DND-41 (cell line): Measurements from ENCODE around the gene CD7.

Experiments
- ATAC-seq: fragments of 200-7000 bp; cut with Tn5 transposase; 3 replicates; pipeline ENCODE4 v1.9.1; 2021; ENCODE audit warnings: low read depth; ENCODE audit not compliant: insufficient read depth
- DNase-seq: peaks from one replicate; pipeline ENCODE4 v3.0.0-alpha.2; 2020
- H2AFZ ChIP-seq: 2 replicates; pipeline ENCODE4 v1.6.0; 2012; ENCODE audit warnings: low read depth, low read length
- H3K27ac ChIP-seq: 2 replicates; pipeline ENCODE4 v1.5.1; 2012; ENCODE audit warnings: low read length, inconsistent platforms
- H3K27me3 ChIP-seq: fragments of 200-600 bp; sonication (generic); 2 replicates; pipeline ENCODE4 v1.6.0; 2012; ENCODE audit warnings: low read length, mild to moderate bottlenecking, inconsistent platforms; ENCODE audit not compliant: insufficient read depth, poor library complexity
- H3K36me3 ChIP-seq: 2 replicates; pipeline ENCODE4 v1.5.1; 2012; ENCODE audit warnings: low read length, inconsistent platforms; ENCODE audit not compliant: insufficient read depth
- H3K4me1 ChIP-seq: 2 replicates; pipeline ENCODE4 v1.5.1; 2012; ENCODE audit warnings: mild to moderate bottlenecking, low read length; ENCODE audit not compliant: insufficient read depth
- H3K4me2 ChIP-seq: 2 replicates; pipeline ENCODE4 v1.6.0; 2012; ENCODE audit warnings: mild to moderate bottlenecking, moderate library complexity, low read length, inconsistent platforms; ENCODE audit not compliant: insufficient read depth
- H3K4me3 ChIP-seq, 2 experiments: fragments of 200-600 bp in 1 of 2; shearing (Covaris generic) in 1 of 2; 2 replicates each; pipeline ENCODE4 v1.5.1; 2012 to 2016; ENCODE audit warnings: inconsistent platforms in 2 of 2, low read length in 2 of 2, mild to moderate bottlenecking in 2 of 2, low read depth in 1 of 2, moderate library complexity in 1 of 2
- H3K79me2 ChIP-seq: 2 replicates; pipeline ENCODE4 v1.6.0; 2012; ENCODE audit warnings: low read length, inconsistent platforms; ENCODE audit not compliant: insufficient read depth
- H3K9ac ChIP-seq: 2 replicates; pipeline ENCODE4 v1.6.0; 2012; ENCODE audit warnings: low read depth, mild to moderate bottlenecking, inconsistent platforms, low read length, moderate library complexity
- H3K9me3 ChIP-seq: 2 replicates; pipeline ENCODE4 v1.5.1; 2012; ENCODE audit warnings: low read length, moderate library complexity, mild to moderate bottlenecking, inconsistent platforms; ENCODE audit not compliant: insufficient read depth, severe bottlenecking
- H4K20me1 ChIP-seq: 2 replicates; pipeline ENCODE4 v1.6.0; 2012; ENCODE audit warnings: low read length; ENCODE audit not compliant: insufficient read depth
- CTCF ChIP-seq: IDR thresholded peaks from 2 replicates; pipeline ENCODE4 v1.5.1; 2012; ENCODE audit warnings: borderline replicate concordance, low read length, moderate library complexity, mild to moderate bottlenecking; ENCODE audit not compliant: poor library complexity, severe bottlenecking; ENCODE audit errors: extremely low read depth
- EZH2 ChIP-seq: IDR thresholded peaks from 3 replicates; pipeline ENCODE4 v1.6.1; 2012; ENCODE audit warnings: borderline replicate concordance, low read depth, mild to moderate bottlenecking, moderate library complexity, low read length, inconsistent platforms; ENCODE audit not compliant: severe bottlenecking

The CD7 gene

GRCh38 chr17:82316651-82317393 lies 586 bp downstream of the CD7 start:
- H2AFZ ChIP-seq: peak overlapping the region; percentile 49
- peak overlapping the region; percentile 82 for H3K9ac ChIP-seq
- no peaks in the 10 kb centered on the region for H3K27me3 ChIP-seq
- H3K4me1 ChIP-seq: peaks cover 47% of the 10 kb centered on the region
- DNase-seq (no peak), ATAC-seq (peak; percentile 37)
- H3K36me3 ChIP-seq: peaks cover 37% of the 10 kb centered on the region
- H3K9me3 ChIP-seq: no peaks in the 10 kb centered on the region
- H3K4me3 ChIP-seq: peak overlapping the region; percentile 51 to 87
- peak overlapping the region; percentile 84 for H3K4me2 ChIP-seq
- H3K27ac ChIP-seq: peak overlapping the region; percentile 84
- peaks cover 8% of the 10 kb centered on the region; the same call in 1 of the 2 replicates for H4K20me1 ChIP-seq
- peaks cover 34% of the 10 kb centered on the region for H3K79me2 ChIP-seq
- TF ChIP-seq CTCF (no peak), EZH2 (no peak)

- peak; percentile 78 for DNase-seq
- Histone ChIP-seq H3K9me3 (no peaks in the 10 kb centered on the region), H4K20me1 (peaks cover 8% of the 10 kb centered on the region; the same call in 1 of the 2 replicates), H3K4me1 (peaks cover 38% of the 10 kb centered on the region), H3K27me3 (no peaks in the 10 kb centered on the region), H2AFZ (peak overlapping the region; percentile 41; the same call in 1 of the 2 replicates), H3K27ac (peak overlapping the region; percentile 84), H3K4me2 (peak overlapping the region; percentile 84), H3K36me3 (peaks cover 37% of the 10 kb centered on the region), H3K79me2 (peaks cover 34% of the 10 kb centered on the region), H3K9ac (peak overlapping the region; percentile 82), H3K4me3 (peak overlapping the region; percentile 51 to 87)
- no peak for TF ChIP-seq EZH2
- peak; percentile 44 for TF ChIP-seq CTCF
- ATAC-seq: peak; percentile 34
Observed at GRCh38 chr17:82315703-82316358, 1.6 kb downstream of the CD7 start.

GRCh38 chr17:82314727-82315605 lies 2.4 kb downstream of the CD7 start:
- no peak for ATAC-seq
- Histone ChIP-seq H3K36me3 (peaks cover 37% of the 10 kb centered on the region), H3K4me3 (peak overlapping the region; percentile 51 to 87; a peak in 3 of 4 replicates), H3K4me1 (peaks cover 38% of the 10 kb centered on the region), H3K27ac (peak overlapping the region; percentile 84), H3K4me2 (peak overlapping the region; percentile 84), H3K9me3 (no peaks in the 10 kb centered on the region), H2AFZ (no peak overlapping the region), H3K9ac (peak overlapping the region; percentile 82), H3K79me2 (peaks cover 34% of the 10 kb centered on the region), H4K20me1 (peaks cover 8% of the 10 kb centered on the region; the same call in 1 of the 2 replicates), H3K27me3 (no peaks in the 10 kb centered on the region)
- TF ChIP-seq EZH2 (no peak), CTCF (no peak)
- no peak for DNase-seq
